NCI-H2227 treated with DMSO at 0.1 percent for 48 hours (cell line): ENCODE results near the gene CCDC24.
A peak's percentile ranks its signal among the peaks of the same experiment; 100 is the strongest.

ENCODE experiments used
- DNase-seq: peaks from one replicate; lab custom pipeline; 2025; lab: John Stamatoyannopoulos, UW

The CCDC24 gene

DNA sequence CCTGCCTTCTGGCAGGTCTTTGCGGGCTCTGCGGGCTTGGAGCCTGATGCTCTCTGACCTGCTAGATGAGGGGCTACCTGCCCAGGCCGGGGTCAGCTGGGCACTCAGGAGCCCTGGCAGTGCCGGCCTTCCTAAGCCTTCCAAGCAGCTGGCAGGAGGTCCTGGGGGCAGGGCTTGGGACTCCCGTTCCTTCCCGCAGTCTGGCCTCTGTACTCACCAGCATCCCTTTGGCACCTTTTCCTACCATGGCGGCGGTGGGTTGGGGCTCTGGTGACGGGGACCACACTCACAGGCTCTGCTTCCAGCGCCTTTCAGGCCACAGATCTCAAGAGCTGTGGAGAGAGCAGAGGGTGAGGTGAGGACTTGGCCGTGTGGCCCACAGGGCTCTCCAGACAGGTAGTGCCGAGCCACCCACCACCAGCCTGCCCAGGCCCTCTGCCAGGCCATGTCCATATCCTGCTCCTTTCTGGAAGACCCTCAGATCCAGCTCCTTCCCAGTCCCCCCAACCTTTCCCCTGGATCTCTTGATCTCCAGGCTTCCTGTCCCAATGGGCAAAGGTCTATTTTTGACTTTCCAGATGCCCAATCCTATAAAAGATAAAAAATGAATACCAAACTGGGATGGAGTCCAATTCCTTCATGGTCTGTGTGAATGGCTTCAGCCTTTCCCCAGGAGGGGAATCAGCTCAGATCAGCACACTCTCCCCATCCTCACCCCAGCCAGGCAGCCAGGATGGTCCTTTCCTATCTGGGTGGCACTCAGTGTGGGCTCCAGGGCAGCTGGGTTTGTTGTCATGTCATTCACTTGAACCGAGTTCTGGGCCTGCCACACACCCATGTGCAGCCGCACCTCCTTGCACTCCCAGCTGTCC, 32.9 kb downstream of the CCDC24 start:
- DNase-seq: no peak

- no peak for DNase-seq
Observed at GRCh38 chr1:44024903-44025525, 33.6 kb downstream of the CCDC24 start.

- DNase-seq: no peak
Observed at GRCh38 chr1:44025816-44026215, 34.4 kb downstream of the CCDC24 start.

DNA sequence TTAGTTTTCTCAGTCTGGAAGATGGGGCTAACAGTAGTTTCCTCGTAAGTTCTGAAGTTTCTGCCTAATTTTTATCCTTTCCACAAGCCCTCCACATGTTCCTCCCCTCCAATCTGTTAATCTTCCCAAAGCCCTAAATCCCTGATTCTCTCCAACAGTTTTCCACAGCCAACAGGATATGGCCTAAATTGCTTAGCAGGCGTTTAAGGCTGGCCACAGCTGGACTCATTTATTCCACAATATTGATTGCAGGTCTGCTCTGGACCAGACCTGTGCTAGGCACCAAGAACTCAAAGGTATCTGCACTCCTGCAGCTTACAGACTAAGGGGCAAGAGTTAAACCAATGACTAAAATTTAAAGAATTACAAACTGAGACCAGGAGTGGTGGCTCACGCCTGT, 35.9 kb downstream of the CCDC24 start:
- no peak for DNase-seq

DNA sequence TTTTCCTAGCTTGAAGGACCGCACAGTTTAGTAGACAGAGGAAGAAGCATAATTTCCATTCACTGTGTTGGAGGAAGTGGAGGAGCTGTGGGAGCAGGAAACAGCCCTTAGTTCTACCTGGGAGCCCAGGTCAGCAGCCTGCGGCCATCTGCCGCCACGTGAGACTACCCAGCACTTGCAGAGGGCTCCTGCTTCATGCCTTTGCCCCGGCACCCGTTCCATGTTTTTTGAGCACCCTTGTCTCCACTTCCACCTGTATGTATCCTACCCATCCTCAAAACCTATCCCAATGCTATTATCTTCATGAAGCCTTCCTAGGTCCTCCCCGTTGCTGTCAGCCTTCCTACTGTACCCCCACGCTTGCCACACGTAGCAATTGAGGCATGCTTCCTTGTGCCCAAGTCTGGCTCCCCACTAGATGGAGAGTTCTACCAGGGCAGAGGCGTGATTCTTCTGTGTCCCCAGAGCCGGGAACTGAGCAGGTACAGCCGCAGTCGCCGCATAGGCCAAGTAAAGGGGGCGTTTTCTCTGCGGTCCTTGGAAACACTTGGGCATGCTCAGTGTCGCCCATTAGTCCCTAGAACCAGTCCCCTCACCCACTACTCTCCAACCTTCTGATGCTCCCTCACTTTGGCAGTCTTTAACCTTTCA, 38.0 kb downstream of the CCDC24 start:
- DNase-seq: no peak

DNA sequence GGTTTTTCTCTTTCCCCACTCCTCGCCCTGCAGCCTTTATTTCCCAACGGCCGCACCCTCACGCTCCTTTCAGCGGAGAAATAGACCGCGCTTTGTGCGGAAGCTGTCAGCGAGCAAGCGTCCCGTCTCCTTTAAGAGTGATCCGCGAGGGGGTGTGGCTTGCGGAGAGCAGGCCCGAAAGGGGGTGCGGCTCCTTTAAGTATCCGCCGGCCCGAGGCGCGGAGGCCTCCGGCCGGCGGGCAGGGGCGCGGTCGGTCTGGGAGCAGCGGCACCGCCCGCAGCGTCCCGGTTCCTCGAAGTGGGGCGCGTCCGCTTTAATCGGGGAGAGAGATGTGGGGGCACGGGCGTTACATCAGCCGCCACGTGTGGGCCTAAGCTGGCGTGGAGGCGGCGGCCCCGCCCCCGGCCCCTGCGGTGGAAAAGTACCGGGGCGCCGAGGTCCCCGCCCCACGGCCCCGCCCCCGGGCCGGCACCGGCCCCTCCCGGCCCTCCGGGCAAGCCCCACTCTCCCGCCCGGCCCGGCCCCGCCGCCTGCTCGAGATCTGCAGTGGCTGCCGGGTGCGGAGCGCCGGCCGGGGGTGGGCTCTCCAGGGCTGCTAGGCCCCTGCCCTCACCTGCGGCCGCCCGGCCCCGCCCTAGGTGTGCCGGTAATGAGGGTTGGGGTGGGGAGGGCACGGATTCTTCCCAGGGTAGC, 38.7 kb downstream of the CCDC24 start:
- DNase-seq: peak; percentile 86

DNA sequence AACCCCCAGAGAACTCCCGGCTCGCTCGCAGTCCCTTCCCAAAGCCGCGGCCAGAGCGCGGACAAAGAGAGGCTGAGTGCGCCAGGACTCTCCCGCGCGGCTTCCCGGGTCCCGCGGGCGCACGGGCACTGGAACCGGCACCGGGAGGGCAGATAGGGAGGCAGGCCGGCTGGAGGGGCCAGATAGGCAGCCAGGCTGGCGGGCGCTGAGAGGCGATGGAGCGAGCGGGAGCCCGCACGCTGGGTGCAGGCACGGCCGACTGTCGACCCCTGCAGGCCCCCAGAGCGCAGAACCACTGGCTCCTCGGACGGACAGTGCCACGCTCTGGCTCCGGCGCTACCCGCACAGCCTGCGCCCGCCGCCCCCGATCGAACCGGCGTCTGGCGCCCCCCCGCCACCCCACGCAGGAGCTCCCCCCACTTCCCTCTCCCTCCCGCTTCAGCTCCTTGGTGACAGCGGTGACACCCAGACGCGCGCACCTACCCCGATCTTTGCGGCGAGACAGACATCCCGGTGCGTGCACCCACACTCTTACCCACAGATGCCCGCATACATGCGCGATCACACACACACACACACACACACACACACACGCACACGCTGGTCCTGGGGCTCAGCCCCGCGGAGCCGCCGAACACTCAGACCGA, 39.3 kb downstream of the CCDC24 start:
- no peak for DNase-seq

GRCh38 chr1:44031252-44032169, 40.1 kb downstream of the CCDC24 start, which contains the start of gene SLC6A9:
Gene SLC6A9 (minus strand): TSS chr1:44031462. CDS start chr1:44024277, 7,185 bp downstream.
- DNase-seq: peak; percentile 53

GRCh38 chr1:44032170-44032790, 40.9 kb downstream of the CCDC24 start:
- DNase-seq: no peak

GRCh38 chr1:44033041-44033575, 41.7 kb downstream of the CCDC24 start:
- no peak for DNase-seq

GRCh38 chr1:44033756-44034155, 42.4 kb downstream of the CCDC24 start:
- DNase-seq: no peak

- no peak for DNase-seq
Observed at GRCh38 chr1:44034423-44034822, 43.0 kb downstream of the CCDC24 start.

DNA sequence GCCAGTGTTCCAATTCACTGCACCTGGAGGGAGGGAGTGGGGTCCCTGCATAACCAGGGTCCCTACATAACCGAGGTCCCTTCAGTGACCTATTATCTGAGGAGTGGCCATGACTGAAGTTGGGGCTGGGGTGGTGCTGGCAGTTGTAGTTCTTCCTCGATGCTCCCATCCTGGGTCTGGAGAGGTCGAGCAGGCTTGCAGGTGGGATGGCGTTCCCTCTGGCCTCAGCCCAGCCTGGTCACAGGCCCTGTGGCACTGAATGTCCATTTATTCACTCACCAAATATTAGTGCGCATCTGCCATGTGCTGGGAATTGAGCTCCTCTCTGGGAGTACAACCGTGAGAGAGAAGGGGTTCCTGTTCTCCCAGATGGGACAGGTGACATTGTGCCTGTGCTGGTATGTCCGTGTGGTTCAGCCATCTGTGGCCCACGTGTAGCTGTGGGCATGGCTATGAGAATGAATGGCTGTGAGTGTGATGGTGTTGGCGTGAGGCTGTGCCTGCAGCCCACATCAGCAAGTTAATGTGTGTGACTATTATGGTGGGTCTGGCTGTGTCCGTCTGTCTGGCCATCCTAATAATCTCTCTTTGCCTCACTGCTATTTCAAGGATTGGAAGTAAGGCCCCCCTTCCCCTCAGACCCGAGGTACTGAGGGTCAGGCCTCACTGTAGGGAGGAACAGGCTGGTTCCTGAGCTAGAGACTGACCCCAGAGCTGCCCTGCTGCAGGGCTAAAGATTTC, 43.7 kb downstream of the CCDC24 start:
- no peak for DNase-seq

- no peak for DNase-seq
Observed at GRCh38 chr1:44035726-44036408, 44.5 kb downstream of the CCDC24 start.

GRCh38 chr1:44036409-44037139, 45.2 kb downstream of the CCDC24 start:
- peak; percentile 82 for DNase-seq

- no peak for DNase-seq
Observed at GRCh38 chr1:44037154-44037553, 45.8 kb downstream of the CCDC24 start.

- DNase-seq: no peak
Observed at GRCh38 chr1:44038876-44039657, 47.7 kb downstream of the CCDC24 start.
